A549 (cell line): ENCODE data around the gene ZDBF2. TPM values are rescaled to one million over a fixed set of nuclear protein-coding genes. Genes with fewer than 3 reads are reported as not detected.
"Not testable (repeated sequence)": the region's sequence is repeated elsewhere in the genome, so short reads cannot be mapped to it uniquely, and the experiment has no call there.

Source experiments
- ATAC-seq, 2 experiments: fragments of 200-7000 bp in 1 of 2; fragments of >200 bp in 1 of 2; cut with Nextera tagmentation in 1 of 2; cut with Tn5 transposase in 1 of 2; 3 replicates each; pipeline versions ENCODE4 v1.8.0 to v1.9.1; 2018 to 2020; ENCODE audit warnings: mild to moderate bottlenecking in 1 of 2, moderate library complexity in 1 of 2
- CTCF ChIA-PET: fragments of 300-600 bp; sonication (Branson Sonifier 250); formaldehyde crosslinking; extraction: SDS; loops from one replicate; lab custom pipeline; 2021; ENCODE audit warnings: antibody characterized with exemption, inconsistent platforms; lab: Yijun Ruan, JAX
- POLR2A ChIA-PET: fragments of 350-600 bp; formaldehyde crosslinking; extraction: SDS; loops from one replicate; lab custom pipeline; 2021; ENCODE audit warnings: antibody characterized with exemption, inconsistent platforms; lab: Yijun Ruan, JAX
- DNase-seq, 2 experiments: peaks; one replicate each; pipeline versions ENCODE4 v3.0.0 to v3.0.0-alpha.2; 2011 to 2016; ENCODE audit warnings: low read depth in 1 of 2, low spot score in 1 of 2
- FAIRE-seq: peaks from 2 replicates; lab custom pipeline; 2011; peaks lifted over from hg19 to GRCh38; lab: Jason Lieb, UNC
- H3K27ac ChIP-seq, 2 experiments: fragments of >200 bp; sonication (Bioruptor Twin); formaldehyde crosslinking; 3 replicates each; pipeline ENCODE4 v1.5.1; 2016 to 2017
- H3K4me1 ChIP-seq: fragments of >200 bp; sonication (Bioruptor Twin); formaldehyde crosslinking; 3 replicates; pipeline ENCODE4 v1.6.1; 2016
- H3K4me2 ChIP-seq: fragments of >200 bp; sonication (Bioruptor Twin); formaldehyde crosslinking; 3 replicates; pipeline ENCODE4 v1.6.1; 2016
- H3K4me3 ChIP-seq: fragments of >200 bp; sonication (Bioruptor Twin); formaldehyde crosslinking; 3 replicates; pipeline ENCODE4 v1.5.1; 2016
- H3K9me3 ChIP-seq: fragments of >200 bp; sonication (Bioruptor Twin); formaldehyde crosslinking; 3 replicates; pipeline ENCODE4 v1.6.1; 2016
- BCL3 ChIP-seq: fragments of >200 bp; sonication (Bioruptor Twin); formaldehyde crosslinking; IDR thresholded peaks from 3 replicates; pipeline ENCODE4 v1.6.1; 2016
- E2F6 ChIP-seq: IDR thresholded peaks from 2 replicates; pipeline ENCODE4 v1.6.1; 2012; ENCODE audit warnings: low read depth, borderline replicate concordance
- EHF ChIP-seq: fragments of 250-450 bp; sonication (Bioruptor Pico); IDR thresholded peaks from 2 replicates; pipeline ENCODE4 v1.5.0; 2020; ENCODE audit warnings: mild to moderate bottlenecking
- FOXS1 ChIP-seq: fragments of 250-450 bp; sonication (Bioruptor Pico); IDR thresholded peaks from 2 replicates; pipeline ENCODE4 v1.5.0; 2020; ENCODE audit warnings: mild to moderate bottlenecking, moderate library complexity
- GATA3 ChIP-seq: IDR thresholded peaks from 2 replicates; pipeline ENCODE4 v1.6.1; 2012; ENCODE audit warnings: borderline replicate concordance
- HOXA7 ChIP-seq: fragments of 250-450 bp; sonication (Bioruptor Pico); IDR thresholded peaks from 2 replicates; pipeline ENCODE4 v1.5.0; 2020; ENCODE audit warnings: mild to moderate bottlenecking, moderate library complexity
- HOXB13 ChIP-seq: fragments of 250-450 bp; sonication (Bioruptor Pico); IDR thresholded peaks from 2 replicates; pipeline ENCODE4 v1.5.0; 2020; ENCODE audit warnings: low read depth, mild to moderate bottlenecking, moderate library complexity
- HOXB5 ChIP-seq: fragments of 250-450 bp; sonication (Bioruptor Pico); IDR thresholded peaks from 2 replicates; pipeline ENCODE4 v1.5.0; 2020; ENCODE audit warnings: mild to moderate bottlenecking, moderate library complexity
- JUN ChIP-seq, 2 experiments: fragments of >200 bp; sonication (Bioruptor Twin); formaldehyde crosslinking; IDR thresholded peaks; 2 replicates in 1 of 2; 3 replicates in 1 of 2; pipeline ENCODE4 v1.6.1; 2016 to 2017
- MAX ChIP-seq: IDR thresholded peaks from 2 replicates; pipeline ENCODE4 v1.6.1; 2012
- MAZ ChIP-seq: fragments of 150-350 bp; IDR thresholded peaks from 2 replicates; pipeline ENCODE4 v1.6.1; 2014; ENCODE audit warnings: antibody characterized with exemption, low read depth, low read length, borderline replicate concordance
- MYC ChIP-seq: IDR thresholded peaks from 2 replicates; pipeline ENCODE4 v1.6.1; 2012; ENCODE audit warnings: mild to moderate bottlenecking, inconsistent platforms, low read length, improper control_type of control experiment, borderline replicate concordance
- PBX3 ChIP-seq: IDR thresholded peaks from 2 replicates; pipeline ENCODE4 v1.6.1; 2012
- PHF8 ChIP-seq: fragments of 200-600 bp; sonication (generic); IDR thresholded peaks from 2 replicates; pipeline ENCODE4 v1.6.1; 2016; ENCODE audit warnings: low read depth, mild to moderate bottlenecking, antibody characterized with exemption, moderate library complexity, borderline replicate concordance
- POLR2A ChIP-seq: IDR thresholded peaks from 2 replicates; pipeline ENCODE4 v1.6.1; 2012; ENCODE audit warnings: mild to moderate bottlenecking, low read length
- SMC3 ChIP-seq: fragments of >200 bp; sonication (Bioruptor Twin); formaldehyde crosslinking; IDR thresholded peaks from 3 replicates; pipeline ENCODE4 v1.6.1; 2018; ENCODE audit warnings: inconsistent platforms
- TFCP2L1 ChIP-seq: fragments of 250-450 bp; sonication (Bioruptor Pico); IDR thresholded peaks from 2 replicates; pipeline ENCODE4 v1.5.0; 2021; ENCODE audit warnings: mild to moderate bottlenecking
- ZC3H11A ChIP-seq: fragments of 450-650 bp; IDR thresholded peaks from 2 replicates; pipeline ENCODE4 v1.6.1; 2014; ENCODE audit warnings: antibody characterized with exemption, mild to moderate bottlenecking
- ZFP36 ChIP-seq: fragments of 450-650 bp; IDR thresholded peaks from 2 replicates; pipeline ENCODE4 v1.6.1; 2014; ENCODE audit warnings: borderline replicate concordance; ENCODE audit not compliant: partially characterized antibody
- WGBS: methylation state at CpG from one replicate; pipeline ENCODE4 v1.1.6; 2017; ENCODE audit errors: missing lambda C conversion rate; 5-methylcytosine and 5-hydroxymethylcytosine counted together
- polyA minus RNA-seq: library from RNA; depleted of rRNA, polyadenylated mRNA; stranded (reverse); fragments of >200 nt; gene quantifications from 2 replicates; pipeline ENCODE4 v1.2.3, GENCODE V29; 2011; rRNA and poly(A)+ RNA removed
- polyA plus RNA-seq, 4 experiments: library from polyadenylated mRNA; depleted of rRNA in 3 of 4; stranded (reverse); fragments of >200 nt; fragmentation: RNase III in 1 of 4; extraction: RNeasy Plus Mini Kit Qiagen cat#74134 plus additional on column Dnase treatment in 1 of 4; gene quantifications; 2 replicates in 3 of 4; 3 replicates in 1 of 4; pipeline ENCODE4 v1.2.3, GENCODE V29; 2011 to 2017

Gene ZDBF2
- 5.8 and 8.4 TPM in 2 replicates for polyA plus RNA-seq (2011; rRNA removed)
- 0.28 and 0.30 TPM in 2 replicates for polyA plus RNA-seq (2012; cell fraction: cytosol; rRNA removed)
- polyA plus RNA-seq (2012; cell fraction: nucleus; rRNA removed): 0.50 and 0.78 TPM in 2 replicates
- polyA plus RNA-seq (2017; fragmentation: RNase III; extraction: RNeasy Plus Mini Kit Qiagen cat#74134 plus additional on column Dnase treatment): 1.3 to 1.7 TPM (median 1.5 TPM) in 3 replicates
- polyA minus RNA-seq: 7.2 and 7.5 TPM in 2 replicates

GRCh38 chr2:206274434-206275311 lies at the start of gene ZDBF2:
TSS of gene ZDBF2 (plus strand) at chr2:206274663. CDS start at chr2:206281850, 7,187 bp downstream.
- peak; percentile 51 to 66 for DNase-seq
- TF ChIP-seq HOXB13 (CRISPR knock-in tag): no peak
- 0 out of 2 replicates have a peak, but pooled peaks have one; percentile 14 for TF ChIP-seq GATA3
- no peak for TF ChIP-seq EHF (CRISPR knock-in tag)
- TF ChIP-seq PHF8: peak; percentile 49; the same call in 1 of the 2 replicates
- no peak for TF ChIP-seq HOXA7 (CRISPR knock-in tag)
- peak; percentile 88 for TF ChIP-seq E2F6
- TF ChIP-seq MAX: peak; percentile 87
- TF ChIP-seq TFCP2L1 (CRISPR knock-in tag): no peak
- TF ChIP-seq PBX3: 0 out of 2 replicates have a peak, but pooled peaks have one; percentile 19
- TF ChIP-seq HOXB5: no peak
- peak; percentile 42; the same call in 1 of the 3 replicates for TF ChIP-seq BCL3
- TF ChIP-seq MAZ: no peak
- peak in 1 of 2 experiments; percentile 75; a peak in 2 of 5 replicates for TF ChIP-seq JUN (IDR thresholded peaks at IDR 0.05)
- peak; percentile 44; the same call in 1 of the 2 replicates for TF ChIP-seq POLR2A
- no peak for TF ChIP-seq MYC
- Histone ChIP-seq H3K4me3 (peak within 1 kb of the TSS; percentile 81), H3K4me1 (peaks cover 19% of the 10 kb centered on the region), H3K4me2 (peak within 1 kb of the TSS; percentile 89), H3K27ac (peak within 1 kb of the TSS; percentile 85 to 96), H3K9me3 (no peaks in the 10 kb centered on the region)
- FAIRE-seq: no peak
- CTCF ChIA-PET: no interaction called here
- ATAC-seq: peak; percentile 90 to 92
- POLR2A ChIA-PET: interaction anchor here (0.6 to 0.8 kb wide), 4 partner anchors 10 to 115 kb away, joined by 3 to 5 read pairs (median 3); partner anchors contain the start of gene EEF1B2
- 4% methylated on average over 17 of the region's 104 CpGs for WGBS

GRCh38 chr2:206225435-206226232 lies 48.8 kb upstream of the ZDBF2 start:
- Histone ChIP-seq H3K4me2 (no peak overlapping the region), H3K27ac (no peak overlapping the region), H3K4me3 (no peak overlapping the region), H3K9me3 (peaks cover 6% of the 10 kb centered on the region; the same call in 2 of the 3 replicates), H3K4me1 (no peaks in the 10 kb centered on the region)
- DNase-seq (no peak), ATAC-seq (no peak), FAIRE-seq (no peak)
- ChIA-PET CTCF (interaction anchor here (1.0 kb wide), 1 partner anchor 34 kb away, joined by 4 read pairs; no protein-coding TSS in a partner anchor), POLR2A (no interaction called here)
- WGBS: 39% methylated on average over 5 of the region's 5 CpGs
- TF ChIP-seq ZFP36 (no peak), SMC3 (no peak), PHF8 (no peak), EHF (CRISPR knock-in tag) (no peak), FOXS1 (CRISPR knock-in tag) (no peak), ZC3H11A (no peak), TFCP2L1 (CRISPR knock-in tag) (no peak)

GRCh38 chr2:206228636-206229035 lies 45.8 kb upstream of the ZDBF2 start:
- POLR2A ChIA-PET, FAIRE-seq: not testable (repeated sequence)

More at GRCh38 chr2:206228636-206229035, 45.8 kb upstream of the ZDBF2 start:
- H3K4me1 ChIP-seq, CTCF ChIA-PET, ATAC-seq, H3K4me3 ChIP-seq, H3K4me2 ChIP-seq, H3K27ac ChIP-seq, DNase-seq, H3K9me3 ChIP-seq: not testable (repeated sequence)
- WGBS: 71% methylated on average over 8 of the region's 9 CpGs
